ENCODE measurements around the gene CGB7.
"Not testable (repeated sequence)": the region's sequence is repeated elsewhere in the genome, so short reads cannot be mapped to it uniquely, and the experiment has no call there.

Gene CGB7

DNA sequence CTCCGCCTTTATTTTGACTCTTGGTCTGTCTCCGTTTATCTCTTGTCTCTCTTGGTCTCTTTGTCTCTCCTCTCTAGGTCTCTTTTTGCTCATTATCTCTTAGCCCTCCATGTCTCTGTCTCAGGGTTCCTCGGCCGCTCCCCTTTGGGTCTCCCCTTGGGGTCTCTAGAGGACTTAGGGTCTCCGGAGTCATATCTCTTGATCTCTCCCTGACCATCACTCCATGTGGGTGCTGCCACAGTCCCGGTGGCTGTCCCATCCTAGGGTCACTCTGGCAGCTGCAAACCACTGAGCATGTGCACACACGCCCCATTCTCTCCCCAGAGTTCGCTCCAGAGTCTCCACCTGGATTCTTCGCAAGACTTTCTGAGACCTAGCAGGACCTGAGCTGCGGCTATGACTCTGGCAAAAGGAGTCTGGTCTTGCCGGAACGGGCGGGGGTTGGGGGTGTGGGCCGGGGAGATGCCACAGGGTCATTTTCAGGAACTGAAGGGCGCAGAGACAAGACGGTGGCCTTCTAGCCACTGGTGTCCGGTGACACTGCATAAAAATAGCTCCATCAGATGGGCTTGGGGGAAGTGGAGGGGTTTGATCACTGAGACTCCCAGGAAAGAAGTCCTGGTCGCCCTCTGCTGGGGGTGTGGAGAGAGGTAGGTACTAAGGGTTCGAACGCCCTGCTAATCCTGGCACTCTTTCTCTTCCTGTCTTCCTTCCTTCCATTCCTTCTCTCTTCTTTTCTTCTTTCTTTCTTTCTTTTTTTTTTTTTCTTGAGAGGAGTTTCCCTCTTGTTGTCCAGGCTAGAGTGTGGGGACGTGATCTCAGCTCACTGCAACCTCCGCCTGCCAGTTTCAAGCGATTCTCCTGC is 16.2 kb upstream of the CGB7 start:
- peak; percentile 67 for DNase-seq

DNA sequence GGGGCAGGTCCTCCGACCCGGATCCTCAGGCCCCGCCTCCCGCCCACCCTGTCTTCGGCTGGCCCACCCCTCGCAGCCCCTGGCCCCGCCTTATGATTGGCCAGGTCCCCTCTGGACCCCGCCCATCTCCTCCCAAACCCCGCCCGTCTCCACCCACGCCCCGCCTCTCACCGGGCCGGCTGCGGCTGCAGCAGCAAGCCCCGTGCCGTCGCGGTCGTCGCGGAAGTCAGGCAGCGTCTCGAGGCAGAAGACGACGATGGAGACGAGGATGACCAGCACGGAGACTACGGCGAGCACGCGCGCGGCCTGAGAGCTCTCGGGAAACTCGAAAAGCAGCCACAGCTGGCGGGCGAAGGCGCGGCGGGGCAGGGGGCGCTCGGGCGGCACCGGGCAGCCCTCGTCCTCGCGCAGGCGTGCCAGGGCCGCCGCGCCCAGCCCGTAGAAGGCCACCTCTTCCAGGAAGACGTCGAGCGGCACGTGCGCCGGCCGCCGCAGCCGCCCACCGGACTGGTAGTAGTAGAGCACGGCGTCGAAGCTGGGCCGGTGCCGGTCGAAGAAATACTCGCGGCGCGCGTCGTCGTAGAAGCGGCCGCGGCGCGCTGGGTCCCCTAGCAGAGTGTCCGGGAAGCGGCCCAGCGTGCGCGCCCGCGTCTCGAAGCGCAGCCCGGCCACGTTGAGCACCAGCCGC is 14.5 kb upstream of the CGB7 start:
- DNase-seq: no peak

DNA sequence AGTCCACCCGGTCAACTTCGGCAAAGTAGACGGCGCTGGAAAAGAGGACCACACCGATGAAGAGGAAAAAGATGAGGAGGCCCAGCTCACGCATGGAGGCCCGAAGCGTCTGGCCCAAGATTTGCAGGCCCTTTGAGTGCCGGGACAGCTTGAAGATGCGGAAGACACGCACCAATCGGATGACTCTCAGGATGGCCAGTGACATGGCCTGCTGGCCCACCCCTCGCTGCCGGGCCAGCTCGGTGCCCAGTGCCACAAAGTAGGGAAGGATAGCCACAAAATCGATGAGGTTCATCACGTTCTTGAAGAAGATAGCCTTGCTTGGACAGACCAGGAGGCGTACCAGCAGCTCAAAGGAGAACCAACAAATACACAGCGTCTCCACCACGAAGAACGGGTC is 12.9 kb upstream of the CGB7 start:
- DNase-seq: no peak

DNA sequence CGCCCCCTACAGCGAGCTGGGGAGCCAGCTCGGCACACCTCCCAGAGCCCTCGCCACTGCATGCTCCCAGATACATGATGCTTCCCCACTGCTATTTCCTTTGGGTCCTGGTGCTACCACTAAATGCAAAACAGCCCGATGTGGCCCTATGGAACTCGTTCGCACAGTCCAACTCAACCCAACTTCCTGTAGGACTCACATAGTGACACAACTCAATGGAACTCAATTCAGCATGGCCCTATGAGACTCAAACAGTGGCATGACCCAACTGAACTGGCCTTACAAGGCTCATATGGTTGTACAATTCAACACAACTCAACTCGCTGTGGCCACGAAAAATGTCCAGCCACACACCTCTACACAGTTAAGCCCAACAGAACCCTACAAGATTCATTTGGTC is 11.5 kb upstream of the CGB7 start:
- DNase-seq: no peak

DNA sequence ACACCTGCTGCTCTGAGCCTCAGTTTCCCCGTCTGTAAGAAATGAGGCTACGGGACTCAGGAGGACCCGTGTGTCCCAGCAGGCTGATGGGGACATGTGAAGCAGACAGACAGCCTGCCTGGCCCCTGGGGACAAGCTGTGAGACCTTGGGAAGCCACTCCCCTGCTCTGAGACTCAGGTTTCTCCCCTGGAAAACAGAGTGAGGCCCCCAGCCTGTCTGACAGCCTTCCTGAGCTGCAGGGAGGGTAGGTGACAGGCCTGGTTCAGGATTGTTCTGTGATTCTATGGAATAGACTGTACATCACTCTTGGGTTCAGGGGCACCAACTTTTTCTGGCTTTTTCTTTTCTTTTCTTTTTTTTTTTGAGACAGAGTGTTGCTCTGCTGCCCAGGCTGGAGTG is 10.0 kb upstream of the CGB7 start:
- no peak for DNase-seq

DNA sequence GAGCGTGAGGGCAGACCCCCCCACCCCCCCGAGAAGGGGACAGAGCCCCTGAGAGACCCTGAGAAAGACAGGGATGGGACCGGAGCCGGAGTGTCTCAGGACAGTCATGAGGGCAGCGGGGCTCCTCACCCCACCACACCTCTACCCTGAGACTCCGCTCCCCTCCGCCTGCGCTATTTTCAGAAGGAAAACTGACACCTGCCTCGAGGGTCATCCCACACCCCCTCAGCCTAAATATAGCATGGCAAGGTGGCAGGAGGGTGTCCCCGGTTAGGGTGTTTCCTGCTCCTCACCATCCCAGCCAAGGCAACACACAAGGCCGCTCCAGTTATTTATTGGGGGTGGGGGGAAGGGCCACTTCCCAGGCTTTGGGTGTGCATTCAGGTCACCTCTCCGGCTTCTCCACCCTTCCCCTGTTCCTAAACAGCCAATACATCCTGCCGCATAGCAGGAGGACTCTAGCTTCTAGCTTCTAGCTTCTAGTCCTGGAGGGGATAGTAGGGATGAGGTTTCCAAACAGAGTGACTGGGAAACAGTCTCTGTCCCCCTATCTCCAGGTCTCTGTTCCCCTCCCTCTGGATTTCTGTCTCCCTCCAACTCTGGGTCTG is 8.5 kb upstream of the CGB7 start:
- no peak for DNase-seq

DNA sequence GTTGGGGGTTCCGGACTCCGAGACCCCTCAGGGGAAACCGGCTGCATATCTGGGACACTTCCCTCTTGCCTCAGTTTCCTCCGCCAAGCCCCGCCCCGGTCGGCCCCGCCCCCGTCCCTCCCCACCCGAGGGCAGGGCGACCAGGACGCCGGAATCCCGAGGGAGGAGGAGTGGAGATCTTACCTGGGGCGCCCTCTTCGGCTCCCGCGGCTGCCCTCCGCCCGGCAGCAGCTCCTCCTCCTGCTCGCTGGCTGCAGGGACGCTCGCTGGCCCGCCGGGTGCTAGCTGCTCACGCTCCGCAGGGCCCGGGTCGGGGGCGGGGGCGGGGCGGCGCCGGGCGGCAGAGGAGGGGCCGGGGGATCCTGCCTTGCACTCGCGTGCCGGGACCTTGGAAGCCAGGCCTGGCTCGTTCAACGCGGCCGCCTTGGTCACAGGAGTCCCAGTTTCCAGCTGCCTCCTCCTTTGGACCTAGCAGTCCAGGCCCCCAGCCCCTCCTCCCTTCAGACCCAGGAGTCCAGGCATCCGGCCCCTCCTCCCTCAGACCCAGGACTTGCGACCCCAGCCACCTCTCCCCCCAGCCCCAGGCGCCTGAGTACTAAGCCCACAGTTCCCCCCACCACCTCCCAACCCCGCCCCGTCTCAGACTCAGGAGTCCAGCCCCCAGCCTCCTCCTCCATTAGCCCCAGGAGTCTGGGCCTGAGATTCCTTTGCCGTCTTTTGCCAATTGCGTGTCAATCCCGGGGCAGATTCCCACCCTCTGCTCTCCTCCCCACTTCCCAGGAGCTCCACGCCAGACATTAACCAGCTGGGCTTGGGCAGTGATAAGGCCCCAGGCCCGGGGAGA is 7.4 kb upstream of the CGB7 start, which contains the start of gene NTF4:
Gene NTF4 (minus strand): TSS at position 51 of the 844 bp plus-strand sequence. CDS start 2,821 bp downstream, outside the sequence.
- DNase-seq: no peak

DNA sequence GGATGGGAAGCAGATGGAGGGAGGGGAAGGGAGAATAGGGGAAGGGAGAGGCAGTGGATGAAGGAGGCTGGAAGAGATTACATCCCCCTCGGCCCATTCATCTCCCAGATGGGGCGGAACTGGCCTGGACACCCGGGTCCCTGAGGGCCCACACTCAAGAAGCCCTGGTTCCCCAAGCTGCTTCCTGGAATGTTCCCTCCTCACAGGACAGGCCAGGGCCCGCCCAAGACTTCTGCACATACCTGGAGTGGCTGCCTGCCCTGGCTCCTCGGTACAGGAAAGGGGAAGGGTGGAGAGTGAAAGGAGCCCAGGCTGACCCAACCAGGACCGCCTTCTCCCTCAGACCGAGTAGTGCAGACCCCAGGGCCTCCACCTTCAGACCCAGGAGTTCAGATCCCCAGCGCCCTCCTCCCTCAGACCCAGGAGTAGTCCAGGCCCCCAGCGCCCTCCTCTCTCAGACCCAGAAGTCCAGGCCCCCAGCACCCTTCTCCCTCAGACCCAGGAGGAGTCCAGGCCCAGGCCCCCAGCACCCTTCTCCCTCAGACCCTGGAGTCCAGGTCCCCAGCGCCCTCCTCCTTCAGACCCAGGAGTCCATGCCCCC is 6.6 kb upstream of the CGB7 start:
- no peak for DNase-seq

DNA sequence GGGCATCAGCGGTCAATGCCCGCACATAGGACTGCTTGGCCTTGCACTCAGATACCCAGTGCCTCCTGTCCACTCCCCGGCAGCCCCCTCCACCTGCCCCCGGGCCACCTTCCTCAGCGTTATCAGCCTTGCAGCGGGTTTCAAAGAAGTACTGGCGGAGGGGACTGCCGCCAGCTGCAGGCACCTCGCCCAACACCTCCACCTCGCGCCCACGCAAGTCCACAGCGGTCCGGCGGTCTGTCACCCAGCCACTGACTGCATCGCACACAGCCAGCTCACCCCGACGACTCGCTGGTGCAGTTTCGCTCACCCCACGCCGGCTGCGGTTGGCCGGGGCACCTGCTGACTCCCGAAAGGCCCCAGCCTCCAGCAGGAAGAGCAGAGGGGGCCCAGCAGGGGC is 3.9 kb upstream of the CGB7 start:
- no peak for DNase-seq

DNA sequence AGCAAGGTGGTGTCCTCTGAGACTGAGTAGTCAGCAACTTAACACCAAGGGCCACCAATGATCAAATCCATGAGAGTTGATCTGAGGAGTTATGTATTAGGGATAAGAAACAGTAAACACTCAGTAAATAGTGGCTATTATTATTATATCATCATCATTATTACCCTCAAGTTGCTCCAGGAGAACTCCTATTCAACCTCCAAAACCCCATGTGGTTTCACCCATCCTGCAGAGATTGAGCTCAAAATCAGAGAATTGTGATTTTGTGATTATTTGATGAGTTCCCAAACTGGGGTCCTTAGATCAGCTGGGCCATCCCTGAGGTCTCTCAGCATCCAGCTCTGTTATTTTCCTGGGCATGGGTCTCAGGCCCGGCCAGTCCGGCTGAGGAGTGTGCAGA is 3.5 kb upstream of the CGB7 start:
- no peak for DNase-seq

DNA sequence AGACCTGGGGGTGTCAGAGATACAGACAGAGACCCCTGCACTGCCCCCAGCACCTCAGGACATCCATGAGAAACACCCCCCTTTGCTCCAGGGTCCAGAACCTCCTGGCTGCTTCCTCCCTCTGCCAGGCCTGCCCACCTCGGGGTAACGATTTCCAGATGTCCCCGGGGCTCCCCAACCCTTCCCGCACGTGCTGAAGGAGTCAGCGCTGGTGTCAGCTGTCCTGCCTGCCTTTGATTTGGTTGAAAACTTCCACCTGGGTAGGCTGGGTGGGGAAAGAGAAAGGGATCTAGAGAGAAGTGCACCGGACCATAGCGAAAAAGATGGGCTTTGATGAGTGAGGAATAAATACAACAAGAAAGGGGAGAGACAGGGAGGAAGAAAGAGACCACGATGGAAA is 1.5 kb upstream of the CGB7 start:
- no peak for DNase-seq

DNA sequence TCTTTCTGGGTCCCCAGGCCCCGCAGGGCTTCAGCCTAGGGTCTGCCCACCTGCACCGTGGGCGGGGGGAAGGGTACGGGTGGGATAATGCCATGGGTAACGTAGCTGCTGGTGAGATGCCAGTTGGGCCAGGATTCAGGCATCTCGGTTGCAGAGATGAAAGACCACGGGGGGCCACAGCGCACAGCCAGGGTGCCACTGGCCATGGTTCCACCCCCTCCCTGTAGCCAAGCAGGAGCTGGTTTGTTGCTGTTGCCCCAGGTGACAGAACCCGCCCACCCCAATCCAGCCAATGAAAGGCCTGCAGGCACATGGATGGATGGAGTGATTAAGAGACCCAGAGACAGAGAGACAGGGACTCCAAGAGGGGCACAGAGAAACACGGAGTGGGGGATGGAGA is 1.0 kb upstream of the CGB7 start:
- DNase-seq: no peak

DNA sequence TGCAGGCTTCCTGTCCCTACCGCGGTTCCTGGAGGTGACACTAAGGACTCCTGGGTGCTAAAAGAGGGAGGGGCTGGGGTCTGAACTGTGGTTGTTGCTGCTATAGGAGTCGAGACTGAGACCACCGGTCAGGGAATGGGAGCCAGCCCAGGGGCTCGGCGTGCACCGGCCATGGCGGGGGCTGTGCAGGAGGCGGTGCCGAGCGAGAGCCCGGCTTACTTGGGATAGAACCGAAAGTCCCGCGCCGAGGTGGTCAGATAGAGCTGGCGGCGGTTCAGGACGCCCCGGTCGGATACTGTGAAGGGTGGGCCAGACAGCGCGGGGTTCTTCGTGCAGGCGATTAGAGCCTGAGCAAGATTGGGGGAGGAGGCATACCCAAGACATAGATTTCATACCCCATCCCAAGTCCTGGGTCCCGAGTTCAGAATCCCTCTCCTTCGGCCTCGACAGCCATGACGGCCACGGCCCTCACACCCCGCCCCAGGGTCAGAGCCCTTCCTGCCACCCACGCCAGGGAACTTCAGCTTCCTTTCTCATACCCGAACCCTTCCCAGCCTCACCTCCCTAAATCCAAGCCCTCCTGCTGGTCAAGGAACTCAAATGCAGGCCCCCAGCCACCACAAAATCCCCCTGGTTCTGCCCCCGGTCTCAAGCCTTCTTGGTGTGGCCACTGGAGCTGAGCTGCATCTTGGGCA is 500 bp downstream of the CGB7 start:
- not testable (repeated sequence) for DNase-seq

DNA sequence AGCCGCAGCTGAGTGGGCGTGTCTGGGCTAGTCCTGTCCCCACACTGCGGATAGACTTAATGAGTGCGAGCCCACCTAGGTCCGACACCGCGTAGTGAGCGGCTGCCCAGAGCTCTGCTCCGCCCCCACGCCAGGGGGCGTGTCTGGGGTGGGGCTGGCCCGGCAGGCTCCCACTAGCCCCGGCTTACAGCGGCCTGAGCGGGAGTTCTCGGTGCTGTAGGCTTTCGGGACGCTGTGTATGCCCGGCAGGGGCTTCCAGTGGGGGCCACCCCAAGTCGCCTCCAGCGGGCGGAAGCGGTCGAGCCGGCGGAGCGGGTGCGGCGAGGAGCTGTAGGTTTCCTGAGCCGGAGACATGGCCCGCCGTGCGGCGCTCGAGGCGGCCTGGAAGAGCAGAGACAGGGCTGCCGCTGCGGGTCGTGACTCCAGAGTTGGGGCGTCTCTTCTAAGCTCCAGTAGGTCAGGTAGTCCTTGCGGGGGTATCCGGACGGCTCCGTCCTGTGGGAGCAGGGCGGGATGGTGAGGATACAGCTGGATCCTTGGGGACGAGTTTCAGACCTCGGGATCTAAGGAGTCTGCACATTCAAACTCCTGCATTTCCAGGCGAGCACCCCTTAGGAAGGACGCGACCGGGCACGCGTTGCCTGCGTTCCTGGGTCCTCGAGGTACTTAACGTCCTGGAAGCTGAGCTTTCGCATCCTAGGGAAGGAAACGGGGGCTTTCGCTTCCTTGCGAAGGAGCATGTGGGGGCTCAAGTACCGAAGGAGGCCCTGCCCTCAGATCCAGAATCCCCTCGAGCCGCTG is 1.2 kb downstream of the CGB7 start:
- peak; percentile 15 for DNase-seq

DNA sequence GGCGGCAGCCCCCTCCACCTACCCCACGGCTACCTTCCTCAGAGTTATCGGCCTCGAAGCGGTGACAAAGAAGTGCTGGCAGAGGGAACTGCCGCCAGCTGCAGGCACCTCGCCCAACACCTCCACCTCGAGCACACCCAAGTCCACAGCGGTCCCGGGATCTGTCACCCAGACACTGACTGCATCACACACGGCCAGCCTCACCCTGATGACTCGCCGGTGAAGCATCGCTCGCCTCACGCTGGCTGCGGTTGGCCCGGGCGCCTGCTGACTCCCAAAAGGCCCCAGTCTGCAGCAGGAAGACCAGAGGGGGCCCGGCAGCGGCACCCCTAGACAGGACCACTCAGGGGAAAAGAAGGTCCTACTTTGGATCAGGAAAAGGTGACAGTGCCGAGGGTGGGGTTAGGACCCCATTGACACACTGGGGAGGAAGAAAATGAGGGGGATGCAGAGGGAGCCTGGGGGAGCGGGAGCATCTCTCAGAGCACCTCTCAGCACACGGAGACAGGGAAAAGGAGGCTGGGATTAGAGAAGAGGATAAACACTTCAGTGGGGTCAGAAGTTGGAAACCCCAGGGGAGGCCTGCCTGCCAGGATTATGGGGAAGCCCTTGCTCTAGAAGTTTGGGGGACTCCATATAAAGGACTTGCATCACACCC is 7.0 kb downstream of the CGB7 start:
- not testable (repeated sequence) for DNase-seq

DNA sequence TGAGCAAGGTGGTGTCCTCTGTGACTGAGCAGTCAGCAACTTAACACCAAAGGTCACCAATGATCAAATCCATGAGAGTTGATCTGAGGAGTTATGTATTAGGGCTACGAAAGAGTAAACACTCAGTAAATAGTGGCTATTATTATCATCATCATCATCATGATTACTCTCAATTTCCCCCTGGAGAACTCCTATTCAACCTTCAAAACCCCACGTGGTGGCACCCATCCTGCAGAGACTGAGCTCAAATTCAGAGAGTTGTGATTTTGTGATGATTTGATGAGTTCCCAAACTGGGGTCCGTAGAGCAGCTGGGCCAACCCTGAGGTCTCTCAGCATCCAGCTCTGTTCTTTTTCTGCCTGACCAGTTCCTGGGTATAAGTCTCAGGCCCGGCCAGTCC is 7.7 kb downstream of the CGB7 start:
- DNase-seq: not testable (repeated sequence)

DNA sequence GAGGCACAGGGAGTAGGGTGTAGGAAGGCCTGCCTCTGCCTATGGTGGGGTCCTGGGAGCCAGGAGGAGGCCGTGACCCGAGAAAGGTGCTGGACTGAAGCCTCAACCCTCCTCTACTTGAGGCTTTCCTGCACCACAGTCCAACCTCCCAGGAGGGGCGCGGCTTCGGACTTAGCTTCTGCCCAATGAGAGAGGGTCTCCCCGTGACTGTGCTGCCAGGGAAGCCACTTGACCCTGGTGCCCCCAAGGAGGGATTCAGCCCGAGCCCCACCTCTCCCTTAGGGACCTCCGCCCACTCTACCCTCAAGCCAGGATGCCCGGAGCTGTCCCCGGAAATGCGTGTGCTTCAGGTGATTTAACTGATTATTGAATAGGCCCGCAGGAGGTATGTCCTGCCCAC is 8.5 kb downstream of the CGB7 start, which contains the start of gene CGB8:
Gene CGB8 (minus strand): TSS at position 101 of the 400 bp plus-strand sequence. CDS start 372 bp downstream, outside the sequence.
- not testable (repeated sequence) for DNase-seq

DNA sequence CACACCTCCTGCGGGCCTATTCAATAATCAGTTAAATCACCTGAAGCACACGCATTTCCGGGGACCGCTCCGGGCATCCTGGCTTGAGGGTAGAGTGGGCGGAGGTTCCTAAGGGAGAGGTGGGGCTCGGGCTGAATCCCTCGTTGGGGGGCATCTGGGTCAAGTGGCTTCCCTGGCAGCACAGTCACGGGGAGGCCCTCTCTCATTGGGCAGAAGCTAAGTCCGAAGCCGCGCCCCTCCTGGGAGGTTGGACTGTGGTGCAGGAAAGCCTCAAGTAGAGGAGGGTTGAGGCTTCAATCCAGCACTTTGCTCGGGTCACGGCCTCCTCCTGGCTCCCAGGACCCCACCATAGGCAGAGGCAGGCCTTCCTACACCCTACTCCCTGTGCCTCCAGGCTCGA is 14.0 kb downstream of the CGB7 start, which contains the start of gene CGB5:
Gene CGB5 (plus strand): TSS at position 301 of the 400 bp plus-strand sequence. CDS start 362 bp downstream, outside the sequence.
- DNase-seq: not testable (repeated sequence)

DNA sequence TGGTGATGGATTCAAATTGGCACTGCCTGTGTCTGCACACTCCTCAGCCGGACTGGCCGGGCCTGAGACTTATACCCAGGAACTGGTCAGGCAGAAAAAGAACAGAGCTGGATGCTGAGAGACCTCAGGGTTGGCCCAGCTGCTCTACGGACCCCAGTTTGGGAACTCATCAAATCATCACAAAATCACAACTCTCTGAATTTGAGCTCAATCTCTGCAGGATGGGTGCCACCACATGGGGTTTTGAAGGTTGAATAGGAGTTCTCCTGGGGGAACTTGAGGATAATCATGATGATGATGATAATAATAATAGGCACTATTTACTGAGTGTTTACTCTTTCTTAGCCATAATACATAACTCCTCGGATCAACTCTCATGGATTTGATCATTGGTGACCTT is 14.9 kb downstream of the CGB7 start:
- not testable (repeated sequence) for DNase-seq

DNA sequence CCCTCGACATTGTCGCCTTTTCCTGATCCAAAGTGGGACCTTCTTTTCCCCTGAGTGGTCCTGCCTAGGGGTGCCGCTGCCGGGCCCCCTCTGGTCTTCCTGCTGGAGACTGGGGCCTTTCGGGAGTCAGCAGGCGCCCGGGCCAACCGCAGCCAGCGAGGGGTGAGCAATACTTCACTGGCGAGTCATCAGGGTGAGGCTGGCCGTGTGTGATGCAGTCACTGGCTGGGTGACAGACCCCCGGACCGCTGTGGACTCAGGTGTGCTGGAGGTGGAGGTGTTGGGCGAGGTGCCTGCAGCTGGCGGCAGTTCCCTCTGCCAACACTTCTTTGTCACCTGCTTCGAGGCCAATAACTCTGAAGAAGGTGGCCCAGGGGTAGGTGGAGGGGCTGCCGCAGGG is 15.4 kb downstream of the CGB7 start:
- DNase-seq: no peak

Measured in MV-4-11 (cell line).